H9 (cell line): ENCODE measurements around the gene OIT3. TPM values are rescaled to one million over a fixed set of nuclear protein-coding genes. Genes with fewer than 3 reads are reported as not detected.
A peak's percentile ranks its signal among the peaks of the same experiment; 100 is the strongest.

Experiments used
- DNase-seq: peaks from one replicate; pipeline ENCODE4 v3.0.0-alpha.2; 2017
- H2AFZ ChIP-seq: one replicate; pipeline ENCODE4 v1.6.1; 2013; ENCODE audit warnings: mild to moderate bottlenecking, low read length, control low read depth, moderate library complexity
- H2AK5ac ChIP-seq: 2 replicates; pipeline ENCODE4 v1.6.1; 2013; ENCODE audit warnings: low read length, control low read depth, mixed read lengths; ENCODE audit not compliant: insufficient read length
- H2BK120ac ChIP-seq: one replicate; pipeline ENCODE4 v1.6.1; 2013; ENCODE audit warnings: low read depth, mild to moderate bottlenecking, low read length, control low read depth, inconsistent platforms; ENCODE audit not compliant: poor library complexity, severe bottlenecking
- H2BK12ac ChIP-seq: 2 replicates; pipeline ENCODE4 v1.6.1; 2013; ENCODE audit warnings: low read length, control low read depth, mixed read lengths, low read depth; ENCODE audit not compliant: insufficient read length
- H2BK15ac ChIP-seq: 2 replicates; pipeline ENCODE4 v1.6.1; 2013; ENCODE audit warnings: low read depth, low read length, control low read depth
- H2BK20ac ChIP-seq: one replicate; pipeline ENCODE4 v1.6.1; 2013; ENCODE audit warnings: low read depth, mild to moderate bottlenecking, low read length, control low read depth, inconsistent platforms; ENCODE audit not compliant: poor library complexity, severe bottlenecking
- H2BK5ac ChIP-seq: 2 replicates; pipeline ENCODE4 v1.6.1; 2013; ENCODE audit warnings: low read length, control low read depth, mixed read lengths; ENCODE audit not compliant: insufficient read length
- H3K14ac ChIP-seq: 2 replicates; pipeline ENCODE4 v1.6.1; 2013; ENCODE audit warnings: low read length, control low read depth; ENCODE audit not compliant: insufficient read depth
- H3K18ac ChIP-seq: 2 replicates; pipeline ENCODE4 v1.6.1; 2013; ENCODE audit warnings: low read depth, mild to moderate bottlenecking, mixed read lengths, low read length, control low read depth; ENCODE audit not compliant: insufficient read length
- H3K23ac ChIP-seq: 2 replicates; pipeline ENCODE4 v1.6.1; 2013; ENCODE audit warnings: low read length, control low read depth, mixed read lengths, low read depth; ENCODE audit not compliant: insufficient read length
- H3K23me2 ChIP-seq: 2 replicates; pipeline ENCODE4 v1.6.1; 2013; ENCODE audit warnings: low read depth, mild to moderate bottlenecking, mixed read lengths, low read length, control low read depth; ENCODE audit not compliant: insufficient read length, poor library complexity, severe bottlenecking
- H3K27ac ChIP-seq: 2 replicates; pipeline ENCODE4 v1.5.1; 2013; ENCODE audit warnings: low read length, control low read depth, mixed read lengths, low read depth; ENCODE audit not compliant: insufficient read length
- H3K27me3 ChIP-seq: 2 replicates; pipeline ENCODE4 v1.6.1; 2013; ENCODE audit warnings: low read length, control low read depth, inconsistent platforms; ENCODE audit not compliant: insufficient read depth
- H3K4ac ChIP-seq: 2 replicates; pipeline ENCODE4 v1.6.1; 2013; ENCODE audit warnings: low read depth, mild to moderate bottlenecking, control low read depth, inconsistent platforms, low read length, moderate library complexity
- H3K4me1 ChIP-seq: 2 replicates; pipeline ENCODE4 v1.6.1; 2013; ENCODE audit warnings: low read length, control low read depth, inconsistent platforms; ENCODE audit not compliant: insufficient read depth
- H3K4me2 ChIP-seq: 2 replicates; pipeline ENCODE4 v1.6.1; 2013; ENCODE audit warnings: low read length, control low read depth, mixed read lengths; ENCODE audit not compliant: insufficient read length, insufficient read depth
- H3K56ac ChIP-seq: 2 replicates; pipeline ENCODE4 v1.6.1; 2013; ENCODE audit warnings: low read depth, mild to moderate bottlenecking, mixed read lengths, low read length, control low read depth; ENCODE audit not compliant: insufficient read length
- H3K79me1 ChIP-seq: 2 replicates; pipeline ENCODE4 v1.6.1; 2013; ENCODE audit warnings: low read depth, mild to moderate bottlenecking, moderate library complexity, low read length, control low read depth, inconsistent platforms; ENCODE audit not compliant: insufficient read depth, poor library complexity, severe bottlenecking
- H3K79me2 ChIP-seq: 2 replicates; pipeline ENCODE4 v1.6.1; 2013; ENCODE audit warnings: low read length, control low read depth, inconsistent platforms; ENCODE audit not compliant: insufficient read depth
- H3K9ac ChIP-seq: 2 replicates; pipeline ENCODE4 v1.6.1; 2013; ENCODE audit warnings: low read length, control low read depth, mixed read lengths; ENCODE audit not compliant: insufficient read length; ENCODE audit errors: extremely low read depth
- H3K9me3 ChIP-seq: one replicate; pipeline ENCODE4 v1.6.1; 2013; ENCODE audit warnings: low read depth, low read length, inconsistent platforms; ENCODE audit not compliant: control insufficient read depth
- H3T11ph ChIP-seq: one replicate; pipeline ENCODE4 v1.6.1; 2013; ENCODE audit warnings: mild to moderate bottlenecking, low read length, control low read depth, inconsistent platforms
- H4K20me1 ChIP-seq: one replicate; pipeline ENCODE4 v1.6.1; 2013; ENCODE audit not compliant: control insufficient read depth, insufficient read length, insufficient read depth
- H4K5ac ChIP-seq: 2 replicates; pipeline ENCODE4 v1.6.1; 2013; ENCODE audit warnings: low read depth, mild to moderate bottlenecking, mixed read lengths, low read length, control low read depth; ENCODE audit not compliant: insufficient read length
- H4K8ac ChIP-seq: replicated peaks from 2 replicates; pipeline ENCODE4 v1.6.1; 2013; ENCODE audit warnings: low read length, control low read depth, mixed read lengths, low read depth; ENCODE audit not compliant: insufficient read length
- H4K91ac ChIP-seq: 2 replicates; pipeline ENCODE4 v1.6.1; 2013; ENCODE audit warnings: low read depth, mild to moderate bottlenecking, moderate library complexity, mixed read lengths, low read length, control low read depth; ENCODE audit not compliant: insufficient read length
- H3K27ac Mint-ChIP-seq, 3 experiments: 2 replicates in 2 of 3; 3 replicates in 1 of 3; pipeline ENCODE4 v1.8.0; 2020 to 2021; ENCODE audit warnings: mixed read lengths in 3 of 3, mild to moderate bottlenecking in 1 of 3, moderate library complexity in 1 of 3
- H3K27me3 Mint-ChIP-seq: 2 replicates; pipeline ENCODE4 v1.8.0; 2021; ENCODE audit warnings: low read depth, mild to moderate bottlenecking, moderate library complexity, mixed read lengths
- H3K36me3 Mint-ChIP-seq, 3 experiments: 2 replicates in 2 of 3; 3 replicates in 1 of 3; pipeline ENCODE4 v1.8.0; 2020 to 2021; ENCODE audit warnings: low read depth in 3 of 3, mixed read lengths in 3 of 3; ENCODE audit not compliant: insufficient read depth in 1 of 3
- H3K4me1 Mint-ChIP-seq, 2 experiments: 2 replicates each; pipeline ENCODE4 v1.8.0; 2020; ENCODE audit warnings: mixed read lengths in 2 of 2
- H3K4me3 Mint-ChIP-seq, 2 experiments: 2 replicates in 1 of 2; 3 replicates in 1 of 2; pipeline ENCODE4 v1.8.0; 2020 to 2021; ENCODE audit warnings: mild to moderate bottlenecking in 2 of 2, mixed read lengths in 2 of 2, moderate library complexity in 1 of 2
- H3K9me3 Mint-ChIP-seq, 2 experiments: 2 replicates in 1 of 2; 3 replicates in 1 of 2; pipeline ENCODE4 v1.8.0; 2020; ENCODE audit warnings: mild to moderate bottlenecking in 2 of 2, mixed read lengths in 2 of 2, moderate library complexity in 1 of 2
- CTCF ChIP-seq: fragments of 200-600 bp; sonication (generic); conservative IDR thresholded peaks from 3 replicates; pipeline ENCODE4 v1.8.0; 2021; ENCODE audit warnings: antibody characterized with exemption, mild to moderate bottlenecking
- WGBS: extraction: QIAGEN DNeasy Blood & Tissue Kit; methylation state at CpG from one replicate; pipeline ENCODE4 v1.1.7; 2013; ENCODE audit warnings: missing lambda C conversion rate, low lambda C conversion rate, mixed read lengths; ENCODE audit not compliant: insufficient read length; ENCODE audit errors: extremely low coverage; 5-methylcytosine and 5-hydroxymethylcytosine counted together
- total RNA-seq: library from RNA; stranded (reverse); gene quantifications from 2 replicates; pipeline ENCODE4 v1.2.1, GENCODE V29; 2021

OIT3 gene
- total RNA-seq, 1 experiment from 2014 or later: not detected

DNA sequence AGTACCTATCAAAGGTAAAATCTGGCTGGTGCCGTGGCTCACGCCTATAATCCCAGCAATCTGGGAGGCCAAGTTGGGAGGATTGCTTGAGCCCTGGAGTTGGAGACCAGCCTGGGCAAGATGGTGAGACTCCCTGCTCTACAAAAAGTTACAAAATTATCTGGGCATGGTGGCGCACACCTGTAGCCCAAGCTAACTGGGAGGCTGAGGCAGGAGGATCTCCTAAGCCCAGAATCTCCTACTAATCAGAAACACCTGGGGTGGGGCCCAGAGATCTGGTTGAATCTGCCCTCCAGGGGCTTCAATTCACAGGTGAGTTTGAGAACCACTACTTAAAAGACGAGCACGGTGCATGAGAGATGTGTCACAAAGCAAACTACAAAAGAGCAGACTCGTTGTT lies 58.6 kb downstream of the OIT3 start:
- no peaks in the 10 kb centered on the region for H4K20me1 ChIP-seq
- no peaks in the 10 kb centered on the region for H3K9me3 ChIP-seq
- H4K91ac ChIP-seq: no peak overlapping the region
- peak overlapping the region in 1 of 3 experiments; percentile 86; a peak in 1 of 7 replicates for H3K27ac Mint-ChIP-seq
- H3K23me2 ChIP-seq: no peaks in the 10 kb centered on the region
- no peak for DNase-seq
- no peak overlapping the region for H3K9ac ChIP-seq
- H3K27me3 ChIP-seq: no peaks in the 10 kb centered on the region; the same call in 1 of the 2 replicates
- H2BK120ac ChIP-seq: no peak overlapping the region
- no peak overlapping the region for H2AFZ ChIP-seq
- no peak overlapping the region for H3K14ac ChIP-seq
- H3K4ac ChIP-seq: no peak overlapping the region
- no peak for TF ChIP-seq CTCF
- H4K8ac ChIP-seq: no peak overlapping the region
- H3K4me1 Mint-ChIP-seq: peaks cover 31 to 43% of the 10 kb centered on the region in 2 experiments
- H2BK12ac ChIP-seq: no peak overlapping the region
- H4K5ac ChIP-seq: no peak overlapping the region
- H3K27ac ChIP-seq: no peak overlapping the region
- H3K79me2 ChIP-seq: no peaks in the 10 kb centered on the region
- no peak overlapping the region for H2BK5ac ChIP-seq
- H3K9me3 Mint-ChIP-seq: no peaks in the 10 kb centered on the region
- no peak overlapping the region for H3K56ac ChIP-seq
- H2BK15ac ChIP-seq: no peak overlapping the region
- no peaks in the 10 kb centered on the region for H3K36me3 Mint-ChIP-seq
- no peak overlapping the region for H2AK5ac ChIP-seq
- no peak overlapping the region for H3T11ph ChIP-seq
- no peaks in the 10 kb centered on the region for H3K79me1 ChIP-seq
- no peaks in the 10 kb centered on the region for H3K27me3 Mint-ChIP-seq
- H3K4me2 ChIP-seq: no peak overlapping the region
- H3K4me1 ChIP-seq: no peaks in the 10 kb centered on the region; the same call in 1 of the 2 replicates
- H3K23ac ChIP-seq: no peak overlapping the region
- H3K4me3 Mint-ChIP-seq: no peak overlapping the region
- no CpG with 5 or more reads among the region's 6 CpGs for WGBS
- H3K18ac ChIP-seq: no peak overlapping the region
- no peak overlapping the region for H2BK20ac ChIP-seq
